Ovary (tissue), 3 donors: ENCODE results near the gene LRIT3.

ENCODE experiments used
- CTCF ChIP-seq, 3 donors: fragments of 450-650 bp in 2 of 3; fragments of 200-600 bp in 1 of 3; IDR thresholded peaks; one replicate each; pipeline versions ENCODE4 v1.5.1 to v1.8.0; 2016 to 2022; ENCODE audit warnings: antibody characterized with exemption in 3 of 3, mild to moderate bottlenecking in 1 of 3
- POLR2A ChIP-seq: fragments of 450-650 bp; IDR thresholded peaks from one replicate; pipeline ENCODE4 v1.6.1; 2017; ENCODE audit warnings: antibody characterized with exemption, mild to moderate bottlenecking, moderate library complexity
- donor health status: DM: no; HTN: no; CAD: no.

- no peak for TF ChIP-seq CTCF (IDR thresholded peaks at IDR 0.05)
- no peak for TF ChIP-seq POLR2A
Measured at GRCh38 chr4:109915385-109916026, 67.6 kb downstream of the LRIT3 start.
